ENCODE measurements around the gene FBXO17. TPM values are rescaled to one million over a fixed set of nuclear protein-coding genes. Genes with fewer than 3 reads are reported as not detected.
A peak's percentile ranks its signal among the peaks of the same experiment; 100 is the strongest.

The FBXO17 gene
- total and polyA plus RNA-seq, 2 of the 13 experiments (the other 11 are each of a cell fraction or from before 2014, with no cell fraction given) = 22.1 to 58.7 TPM

DNA sequence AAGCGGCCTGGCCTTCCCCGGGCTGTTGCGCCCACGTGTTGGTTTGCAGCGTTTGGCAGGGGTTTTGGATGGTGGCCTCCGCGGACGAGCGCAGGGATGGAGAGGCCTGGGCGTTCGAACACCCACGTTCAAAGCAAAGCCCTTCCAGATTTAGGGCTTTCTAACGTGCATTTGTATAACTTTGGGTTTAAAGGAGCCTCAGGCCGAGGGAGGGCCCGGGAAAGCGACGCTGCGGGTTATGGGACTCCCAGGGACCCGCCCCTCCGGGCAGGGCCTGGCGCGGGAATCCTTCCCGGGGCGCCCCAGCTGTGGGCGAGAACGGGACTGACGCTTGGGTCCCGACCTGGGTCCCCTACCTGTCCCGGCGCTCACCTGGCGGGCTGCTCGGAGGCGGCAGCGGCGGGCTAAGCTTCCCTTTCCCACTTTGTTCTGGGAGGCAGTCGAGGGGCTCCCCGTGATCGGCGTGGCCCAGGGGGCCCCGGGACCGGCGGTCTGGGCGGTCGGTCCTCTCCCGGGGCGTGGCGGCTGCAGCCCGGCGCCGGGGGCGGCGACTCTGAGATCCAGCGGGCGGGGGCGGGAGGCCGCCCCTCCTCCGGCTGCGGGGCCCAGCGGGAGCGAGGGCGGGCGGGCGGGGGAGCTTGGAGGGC lies at the start of gene FBXO17 (continued):
- TF ChIP-seq, protein P1, sequence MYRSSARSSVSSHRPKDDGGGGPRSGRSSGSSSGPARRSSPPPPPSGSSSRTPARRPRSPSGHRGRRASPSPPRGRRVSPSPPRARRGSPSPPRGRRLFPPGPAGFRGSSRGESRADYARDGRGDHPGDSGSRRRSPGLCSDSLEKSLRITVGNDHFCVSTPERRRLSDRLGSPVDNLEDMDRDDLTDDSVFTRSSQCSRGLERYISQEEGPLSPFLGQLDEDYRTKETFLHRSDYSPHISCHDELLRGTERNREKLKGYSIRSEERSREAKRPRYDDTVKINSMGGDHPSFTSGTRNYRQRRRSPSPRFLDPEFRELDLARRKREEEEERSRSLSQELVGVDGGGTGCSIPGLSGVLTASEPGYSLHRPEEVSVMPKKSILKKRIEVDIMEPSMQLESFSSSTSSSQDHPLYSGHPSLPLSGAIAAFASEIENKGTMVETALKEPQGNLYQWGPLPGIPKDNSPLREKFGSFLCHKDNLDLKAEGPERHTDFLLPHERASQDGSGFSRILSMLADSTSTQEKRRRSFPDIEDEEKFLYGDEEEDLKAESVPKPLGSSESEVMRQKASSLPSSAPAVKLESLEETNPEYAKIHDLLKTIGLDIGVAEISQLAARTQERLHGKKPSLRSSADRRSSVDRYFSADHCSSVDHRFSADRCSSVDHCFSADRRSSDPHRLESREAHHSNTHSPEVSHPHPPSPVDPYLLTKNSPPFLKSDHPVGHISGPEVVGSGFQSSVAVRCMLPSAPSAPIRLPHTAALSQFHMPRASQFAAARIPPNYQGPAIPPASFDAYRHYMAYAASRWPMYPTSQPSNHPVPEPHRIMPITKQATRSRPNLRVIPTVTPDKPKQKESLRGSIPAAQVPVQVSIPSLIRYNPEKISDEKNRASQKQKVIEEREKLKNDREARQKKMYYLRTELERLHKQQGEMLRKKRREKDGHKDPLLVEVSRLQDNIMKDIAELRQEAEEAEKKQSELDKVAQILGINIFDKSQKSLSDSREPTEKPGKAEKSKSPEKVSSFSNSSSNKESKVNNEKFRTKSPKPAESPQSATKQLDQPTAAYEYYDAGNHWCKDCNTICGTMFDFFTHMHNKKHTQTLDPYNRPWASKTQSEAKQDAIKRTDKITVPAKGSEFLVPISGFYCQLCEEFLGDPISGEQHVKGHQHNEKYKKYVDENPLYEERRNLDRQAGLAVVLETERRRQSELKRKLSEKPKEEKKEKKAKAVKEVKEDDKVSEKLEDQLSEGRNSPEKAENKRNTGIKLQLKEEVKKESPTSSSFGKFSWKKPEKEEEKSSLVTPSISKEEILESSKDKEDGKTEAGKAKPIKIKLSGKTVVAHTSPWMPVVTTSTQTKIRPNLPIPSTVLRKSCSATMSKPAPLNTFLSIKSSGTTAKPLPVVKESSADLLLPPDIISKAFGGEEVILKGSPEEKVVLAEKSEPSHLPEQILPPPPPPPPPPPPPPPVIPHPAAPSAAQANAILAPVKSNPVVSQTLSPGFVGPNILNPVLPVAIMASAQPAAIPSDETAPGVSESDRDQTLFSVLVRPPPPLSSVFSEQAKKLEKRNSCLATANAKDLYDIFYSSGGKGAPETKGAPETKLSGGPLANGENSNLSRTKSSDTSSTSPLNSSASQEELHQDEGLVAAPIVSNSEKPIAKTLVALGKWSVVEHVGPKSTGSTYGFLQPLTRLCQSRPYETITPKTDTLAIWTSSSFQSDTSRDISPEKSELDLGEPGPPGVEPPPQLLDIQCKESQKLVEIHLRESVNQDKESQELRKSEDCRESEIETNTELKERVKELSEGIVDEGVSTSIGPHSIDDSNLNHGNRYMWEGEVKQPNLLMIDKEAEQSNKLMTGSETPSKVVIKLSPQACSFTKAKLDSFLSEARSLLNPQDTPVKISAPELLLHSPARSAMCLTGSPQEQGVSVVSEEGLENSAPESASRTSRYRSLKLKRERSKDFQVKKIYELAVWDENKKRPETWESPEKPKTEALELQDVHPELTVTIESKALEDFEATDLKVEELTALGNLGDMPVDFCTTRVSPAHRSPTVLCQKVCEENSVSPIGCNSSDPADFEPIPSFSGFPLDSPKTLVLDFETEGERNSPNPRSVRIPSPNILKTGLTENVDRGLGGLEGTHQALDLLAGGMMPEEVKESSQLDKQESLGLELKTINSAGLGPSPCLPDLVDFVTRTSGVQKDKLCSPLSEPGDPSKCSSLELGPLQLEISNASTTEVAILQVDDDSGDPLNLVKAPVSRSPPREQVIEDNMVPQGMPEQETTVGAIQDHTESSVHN (CRISPR knock-in tag; IDR thresholded peaks at IDR 0.05) = no peak
- TF ChIP-seq TEAD3 (CRISPR knock-in tag; optimal IDR thresholded peaks at IDR 0.05; ENCODE audit: borderline replicate concordance) (no peak), SCMH1 (CRISPR knock-in tag; IDR thresholded peaks at IDR 0.05; ENCODE audit: borderline replicate concordance) (no peak), U2AF1 (optimal IDR thresholded peaks at IDR 0.05; ENCODE audit: low read depth, low read length) (no peak), KDM5B (CRISPR knock-in tag; IDR thresholded peaks at IDR 0.05; ENCODE audit: borderline replicate concordance) (peak; percentile 84), KDM6A (CRISPR knock-in tag; IDR thresholded peaks at IDR 0.05; ENCODE audit: low read depth) (no peak), ZBTB4 (CRISPR knock-in tag; IDR thresholded peaks at IDR 0.05; ENCODE audit: borderline replicate concordance) (no peak), ZBTB7A (CRISPR knock-in tag; IDR thresholded peaks at IDR 0.05) (no peak), TARDBP (CRISPR knock-in tag; IDR thresholded peaks at IDR 0.05) (no peak), DBP (CRISPR knock-in tag; IDR thresholded peaks at IDR 0.05; ENCODE audit: not compliant biosample characterization) (no peak), YY1 (IDR thresholded peaks at IDR 0.05; ENCODE audit: insufficient read depth, insufficient replicate concordance, low read depth, low read length) (no peak), BHLHE40 (IDR thresholded peaks at IDR 0.05; ENCODE audit: low read length) (no peak), MLLT10 (CRISPR knock-in tag; IDR thresholded peaks at IDR 0.05) (no peak), ZNF790 (CRISPR knock-in tag; IDR thresholded peaks at IDR 0.05; ENCODE audit: borderline replicate concordance) (0 out of 2 replicates have a peak, but pooled peaks have one; percentile 33), ETV6 (CRISPR knock-in tag; conservative IDR thresholded peaks at IDR 0.05) (no peak), CBX1 (IDR thresholded peaks at IDR 0.05; ENCODE audit: low read depth) (no peak), ZNF430 (CRISPR knock-in tag; IDR thresholded peaks at IDR 0.05) (peak; percentile 51; the same call in 1 of the 2 replicates)
